NCI-H2227 (cell line): ENCODE data around the gene ZNFX1.

ENCODE experiments used
- DNase-seq: peaks from one replicate; lab custom pipeline; 2025; ENCODE audit not compliant: unreplicated experiment; lab: John Stamatoyannopoulos, UW

The ZNFX1 gene

DNA sequence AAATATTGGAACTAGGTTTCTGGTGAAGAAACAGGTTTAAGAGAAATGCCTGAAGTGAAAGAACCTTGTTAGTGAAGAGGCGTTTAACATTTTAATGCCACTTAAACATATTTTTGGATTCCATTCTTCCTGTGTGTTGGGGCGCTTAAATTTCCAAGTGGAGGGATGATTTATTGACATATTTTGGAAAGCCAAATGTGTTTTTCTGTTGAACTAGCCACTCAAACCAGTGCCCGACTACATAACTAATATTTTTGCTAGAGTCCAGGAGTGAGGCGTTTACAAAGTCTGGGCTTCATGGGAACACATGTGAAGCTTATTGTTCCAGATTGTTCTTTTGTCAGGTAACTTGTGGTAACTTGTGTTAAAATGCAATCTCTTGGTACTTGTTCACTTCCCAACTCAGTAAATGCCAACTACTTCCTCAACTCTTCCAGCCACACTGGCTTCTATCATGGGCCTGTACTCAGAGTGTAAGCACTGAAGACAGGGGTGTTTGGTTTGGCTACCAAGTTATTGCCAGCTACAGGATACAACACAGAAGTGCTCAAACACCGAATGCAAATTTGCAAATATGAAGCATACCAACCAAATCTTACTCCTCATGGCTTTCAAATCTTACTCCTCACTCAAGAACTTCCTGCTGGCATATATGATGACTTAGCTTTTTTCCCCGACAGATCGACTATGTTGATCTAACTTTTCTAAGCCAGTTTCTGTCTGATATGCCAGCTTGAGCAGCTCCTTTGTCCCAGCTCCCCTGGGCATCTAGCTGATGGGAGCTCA lies 2.0 kb upstream of the ZNFX1 start:
- DNase-seq = no peak

DNA sequence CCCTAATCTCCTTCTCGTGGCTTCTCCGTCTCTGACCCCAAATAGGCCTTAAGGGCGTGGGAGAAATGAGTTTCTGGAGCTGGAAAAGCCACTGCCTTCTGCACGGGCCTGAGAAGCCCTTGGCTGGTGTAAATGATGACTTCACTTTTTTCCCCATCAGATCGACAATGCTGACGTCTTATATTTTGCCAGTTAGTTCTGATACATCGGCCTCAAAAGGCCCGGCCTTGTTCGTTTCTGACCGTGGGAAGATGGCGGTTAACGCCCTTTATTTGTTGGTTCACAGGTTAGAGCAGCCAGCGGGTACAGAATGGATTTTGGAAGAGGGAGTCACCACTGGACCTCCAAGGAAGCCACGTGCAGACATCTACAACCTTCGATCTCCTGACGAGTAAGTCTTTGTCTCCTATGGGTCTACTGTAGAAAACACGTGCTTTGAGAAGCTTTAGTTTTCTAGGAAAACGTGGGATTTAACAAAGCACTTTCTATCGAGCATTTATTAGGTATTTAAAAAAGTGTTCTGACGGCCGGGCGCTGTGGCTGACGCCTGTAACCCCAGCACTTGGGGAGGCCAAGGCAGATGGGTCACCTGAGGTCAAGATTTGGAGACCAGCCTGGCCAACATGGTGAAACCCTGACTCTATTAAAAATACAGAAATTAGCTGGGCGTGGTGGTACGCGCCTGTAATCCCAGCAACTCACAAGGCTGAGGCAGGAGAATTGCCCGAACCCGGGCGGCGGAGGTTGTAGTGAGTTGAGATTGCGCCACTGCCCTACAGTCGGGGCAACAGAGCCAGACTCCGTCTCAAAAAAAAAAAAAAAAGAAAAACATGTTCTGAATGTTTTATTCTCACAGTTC lies 1.2 kb upstream of the ZNFX1 start:
- peak; percentile 62 for DNase-seq

DNA sequence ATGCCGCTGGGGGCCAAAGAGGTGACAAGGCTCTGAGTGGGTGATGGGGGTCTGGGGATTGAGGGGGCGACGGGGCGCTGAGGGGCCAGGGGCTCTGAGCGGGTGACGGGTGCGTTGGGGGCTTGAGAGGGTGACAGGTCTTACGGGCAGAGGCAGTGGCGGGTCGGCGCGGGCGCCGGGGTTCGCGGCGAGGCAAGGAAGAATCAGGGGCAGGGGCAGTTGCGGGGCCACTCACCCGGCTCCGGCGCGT lies 146 bp downstream of the ZNFX1 start:
- DNase-seq = no peak

DNA sequence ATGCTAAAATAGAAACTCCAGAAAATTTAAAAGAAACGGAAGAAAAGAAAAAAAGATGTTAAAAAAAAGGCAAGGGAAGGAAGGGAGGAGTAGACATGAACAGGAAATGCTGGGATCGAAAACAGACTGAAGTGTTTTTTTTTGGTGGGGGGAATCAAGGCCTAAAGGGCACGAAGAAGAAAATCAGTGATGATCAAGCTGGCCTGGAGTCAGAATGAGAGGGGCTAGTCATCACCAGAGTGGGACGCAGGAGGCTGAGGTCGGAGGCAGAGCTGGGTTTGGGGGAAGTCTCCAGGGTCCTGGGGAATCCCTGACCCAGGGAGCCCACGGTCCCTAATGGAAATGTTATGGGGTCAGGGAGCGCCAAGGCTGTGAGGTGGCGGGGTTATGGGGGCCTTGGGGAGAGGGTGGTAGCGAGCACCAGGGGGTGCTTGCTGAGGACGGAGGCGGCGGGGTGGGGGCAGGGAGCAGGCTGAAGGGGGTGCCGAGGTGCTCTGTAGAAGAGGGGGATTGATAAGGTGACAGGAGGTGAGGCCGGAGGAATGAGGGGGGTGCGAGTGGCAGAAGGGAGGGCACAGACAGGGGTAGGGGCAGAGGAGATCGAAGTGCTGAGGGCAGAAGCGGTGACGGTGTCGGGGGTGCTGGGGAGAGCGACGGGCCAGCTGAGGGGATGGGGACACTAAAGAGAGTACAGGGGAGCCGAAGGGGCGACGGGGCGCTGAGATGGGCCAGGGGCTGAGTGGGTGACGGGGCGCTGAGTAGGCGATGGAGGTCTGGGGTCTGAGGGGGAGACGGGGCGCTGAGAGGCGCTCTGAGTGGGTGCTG lies 684 bp downstream of the ZNFX1 start:
- no peak for DNase-seq

DNA sequence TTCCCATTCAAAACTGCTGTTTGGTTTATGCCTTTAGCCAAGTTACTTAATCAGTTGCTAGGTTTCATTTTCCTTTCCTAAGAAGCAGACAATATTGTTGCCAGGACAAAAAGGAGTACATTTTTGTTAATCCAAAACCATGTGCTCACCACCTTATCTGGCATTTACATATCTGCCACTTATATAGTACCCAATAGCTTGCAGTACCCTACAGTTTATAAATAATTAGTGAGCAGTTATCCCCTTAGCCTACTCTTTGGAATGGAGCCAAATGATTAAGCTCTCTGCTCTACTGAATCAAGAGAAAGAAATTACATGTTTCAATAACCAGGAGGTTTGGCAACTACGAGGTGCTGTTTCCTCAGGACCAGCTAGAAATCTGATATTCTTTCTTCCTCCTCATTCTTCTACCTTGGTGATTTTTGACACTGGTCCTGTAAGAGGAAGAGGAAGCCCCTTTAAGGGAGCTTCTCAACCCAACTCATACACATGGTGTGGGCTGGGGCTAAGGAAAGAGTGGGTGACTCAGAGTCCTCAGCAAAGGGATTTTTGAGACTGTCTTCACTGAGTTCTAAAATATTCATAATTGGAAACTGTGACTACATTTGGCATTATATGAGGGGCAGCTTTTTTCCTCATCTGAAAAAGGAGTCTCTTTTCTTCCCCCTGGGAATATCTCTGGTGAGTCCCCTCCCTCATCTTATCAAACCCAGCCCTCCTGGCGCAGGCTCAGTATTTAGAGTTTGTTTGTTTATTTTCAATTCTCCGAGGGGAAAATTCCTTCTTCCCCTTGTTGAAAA lies 1.5 kb downstream of the ZNFX1 start:
- peak; percentile 40 for DNase-seq

DNA sequence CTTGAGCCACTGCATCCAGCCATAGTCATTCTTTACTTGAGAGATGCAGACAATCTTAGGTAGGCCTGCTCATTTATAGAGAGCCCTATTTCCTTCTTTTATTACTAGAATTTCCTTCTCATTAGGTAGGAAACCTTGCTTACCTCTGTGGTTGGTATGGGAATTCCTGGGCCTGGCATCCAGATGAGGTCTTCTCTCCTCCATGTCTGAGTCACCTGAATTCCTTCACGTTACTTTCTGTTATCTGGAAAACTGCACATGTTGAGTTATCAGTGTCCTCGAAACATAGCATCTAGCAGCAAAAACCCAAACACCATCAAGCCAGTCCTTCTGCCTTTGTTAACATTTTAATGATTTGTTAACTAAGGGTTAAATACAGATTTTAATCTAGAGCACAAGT lies 2.2 kb downstream of the ZNFX1 start:
- no peak for DNase-seq

DNA sequence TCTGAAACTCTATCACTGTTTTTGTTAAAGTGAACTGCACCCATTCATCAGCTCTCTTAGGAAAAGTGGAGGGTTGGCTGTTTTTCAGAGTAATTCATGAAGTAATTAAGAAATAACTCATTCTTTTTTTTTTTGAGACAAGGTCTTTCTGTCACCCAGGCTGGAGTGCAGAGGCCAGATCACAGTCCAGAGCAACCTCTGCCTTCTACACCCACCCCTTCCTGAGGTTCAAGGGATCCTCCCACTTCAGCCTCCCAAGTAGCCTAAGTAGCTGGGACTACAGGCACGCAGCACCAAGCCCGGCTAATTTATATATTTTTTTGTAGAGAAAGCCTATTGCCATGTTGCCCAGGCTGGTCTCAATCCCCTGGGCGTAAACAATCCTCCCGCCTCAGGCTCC lies 2.6 kb downstream of the ZNFX1 start:
- DNase-seq = no peak

DNA sequence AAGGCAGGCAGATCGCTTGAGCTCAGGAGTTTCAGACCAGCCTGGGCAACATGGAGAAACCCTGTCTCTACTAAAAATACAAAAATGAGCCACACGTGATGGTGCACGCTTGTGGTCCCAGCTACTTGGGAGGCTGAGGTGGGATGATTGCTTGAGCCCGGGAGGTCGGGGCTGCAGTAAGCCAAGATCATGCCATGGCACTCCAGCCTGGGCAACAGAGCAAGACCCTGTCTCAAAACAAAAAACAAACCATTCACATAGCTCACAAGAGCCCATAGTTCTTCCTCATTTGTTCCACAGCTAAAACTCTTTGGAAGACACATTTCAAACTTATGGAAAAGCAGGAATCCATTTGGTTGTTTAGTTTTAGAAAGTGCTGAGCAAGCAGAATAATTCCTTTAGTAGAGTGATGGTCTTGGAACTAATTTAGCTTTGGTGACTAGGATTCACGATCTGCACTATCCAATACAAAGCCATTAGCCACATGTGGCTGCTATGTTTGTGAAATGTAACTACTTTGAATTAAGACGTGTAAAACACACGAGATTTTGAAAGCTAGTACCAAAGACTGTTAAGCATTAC lies 4.1 kb downstream of the ZNFX1 start:
- DNase-seq = no peak

DNA sequence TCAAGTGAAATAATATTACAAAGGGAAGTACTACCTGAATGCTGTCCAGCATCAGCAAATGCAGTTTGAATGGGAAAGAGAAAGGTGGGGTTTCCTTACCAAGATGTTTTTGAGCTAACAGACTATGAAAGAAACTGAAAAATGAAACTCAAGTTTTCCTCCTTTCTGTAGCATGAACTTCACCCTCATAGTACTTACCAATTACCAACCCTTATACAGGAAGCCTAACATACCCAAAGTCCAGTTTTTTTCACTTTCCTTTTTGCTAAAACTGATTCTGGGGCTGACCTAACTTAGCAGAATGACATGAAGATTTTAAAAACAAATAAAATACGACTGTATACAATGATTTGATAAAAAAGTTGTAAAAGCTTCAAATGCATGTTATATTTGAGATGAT lies 5.2 kb downstream of the ZNFX1 start:
- no peak for DNase-seq

DNA sequence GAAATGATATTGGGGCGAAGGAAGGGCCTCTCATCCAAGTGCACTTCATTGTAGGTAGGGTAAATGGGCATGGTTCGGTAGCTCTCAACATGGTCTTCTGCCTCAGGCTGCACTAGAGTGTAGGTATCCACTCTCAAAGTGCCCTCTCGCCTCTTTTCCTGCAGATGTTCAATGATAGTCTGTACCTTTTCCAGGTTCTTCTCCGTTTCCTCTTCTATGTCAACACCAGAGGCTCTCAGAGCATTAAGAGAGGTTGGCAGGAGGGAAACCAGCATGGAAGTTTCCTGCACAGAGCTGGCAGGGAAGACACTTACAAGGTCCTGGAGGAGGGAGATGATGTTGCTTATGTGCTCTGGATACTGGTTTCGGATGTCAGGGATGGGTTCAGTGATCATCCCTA lies 7.1 kb downstream of the ZNFX1 start:
- no peak for DNase-seq

DNA sequence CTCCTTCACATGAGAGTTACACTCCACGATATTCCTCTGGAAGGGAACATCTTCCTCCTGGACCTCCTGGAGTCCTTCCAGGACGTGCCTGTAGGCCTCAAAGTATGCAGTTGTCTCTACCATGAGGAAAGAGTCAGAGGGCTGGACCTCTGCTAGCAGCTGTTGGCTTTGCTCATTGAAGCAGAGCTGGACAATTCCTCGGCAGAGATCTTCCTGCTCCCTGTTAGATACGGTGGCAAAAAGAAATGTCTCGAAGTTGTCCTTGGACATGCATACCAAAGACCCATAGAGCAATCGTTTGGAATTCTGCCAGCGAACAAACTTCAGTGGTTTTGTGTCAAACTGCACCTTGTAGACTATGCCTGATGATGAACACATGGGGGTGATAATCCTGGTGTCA lies 7.7 kb downstream of the ZNFX1 start:
- DNase-seq = no peak

DNA sequence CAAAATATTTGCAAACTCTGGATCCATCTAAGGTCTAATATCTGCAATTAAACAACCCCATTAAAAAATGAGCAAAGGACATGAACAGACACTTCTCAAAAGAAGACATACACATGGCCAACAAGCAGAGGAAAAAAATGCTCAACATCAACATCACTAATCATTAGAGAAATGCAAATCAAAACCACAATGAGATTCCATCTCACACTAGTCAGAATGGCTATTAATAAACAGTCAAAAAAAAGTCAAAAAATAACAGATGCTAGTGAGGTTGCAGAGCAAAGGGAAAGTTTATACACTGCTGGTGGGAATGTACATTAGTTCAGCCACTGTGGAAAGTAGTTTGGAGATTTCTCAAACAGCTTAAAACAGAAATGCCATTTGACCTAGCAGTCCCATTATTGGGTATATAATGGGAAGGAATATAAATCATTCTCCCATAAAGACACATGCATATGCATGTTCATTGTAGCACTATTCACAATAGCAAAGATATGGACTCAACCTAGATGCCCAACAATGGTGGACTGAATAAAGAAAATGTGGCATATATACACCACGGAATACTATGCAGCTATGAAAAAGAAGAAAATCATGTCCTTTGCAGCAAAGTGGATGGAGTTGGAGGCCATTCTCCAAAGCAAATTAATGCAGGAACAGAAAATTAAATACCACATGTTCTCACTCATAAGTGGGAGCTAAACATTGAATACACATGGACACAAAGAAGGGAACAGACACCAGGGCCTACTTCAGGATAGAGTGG lies 9.1 kb downstream of the ZNFX1 start:
- DNase-seq = no peak

DNA sequence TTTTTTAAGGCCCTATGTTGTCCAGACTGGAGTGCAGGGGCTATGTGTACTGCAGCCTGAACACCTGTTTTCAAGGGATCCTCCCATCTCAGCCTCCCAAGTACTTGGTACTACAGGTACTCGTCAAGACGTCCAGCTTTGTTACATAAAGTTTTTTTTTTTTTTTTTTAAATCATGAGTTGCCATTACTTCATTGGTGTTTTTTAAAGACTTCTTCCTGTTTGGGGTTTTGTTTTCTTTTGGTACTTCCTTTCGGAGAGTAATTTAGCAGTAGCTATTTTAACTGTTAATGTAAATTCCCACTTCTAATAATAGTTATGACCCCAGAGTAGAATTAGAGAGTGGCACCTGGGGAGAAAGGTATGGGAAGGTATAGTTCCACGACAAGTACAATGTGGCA lies 10.5 kb downstream of the ZNFX1 start:
- DNase-seq = no peak

DNA sequence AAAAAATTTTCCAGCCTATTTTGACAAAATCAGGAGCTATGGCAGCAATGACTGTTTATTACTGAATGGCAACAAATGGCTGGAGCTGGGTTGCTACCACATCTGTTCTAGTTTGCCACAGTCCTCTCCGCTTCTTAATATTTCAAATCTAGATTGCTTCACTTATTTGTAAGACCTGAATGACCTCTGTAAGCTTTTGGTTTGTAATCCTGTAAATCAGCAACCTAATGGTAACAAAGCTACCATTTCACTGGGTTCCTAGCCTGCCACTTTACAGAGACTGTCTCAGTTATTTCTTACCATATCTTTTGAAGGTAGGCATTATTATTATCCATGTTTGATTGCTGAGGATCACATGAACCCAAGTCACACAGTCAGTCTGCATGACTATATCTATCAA lies 15.4 kb downstream of the ZNFX1 start:
- DNase-seq = no peak

DNA sequence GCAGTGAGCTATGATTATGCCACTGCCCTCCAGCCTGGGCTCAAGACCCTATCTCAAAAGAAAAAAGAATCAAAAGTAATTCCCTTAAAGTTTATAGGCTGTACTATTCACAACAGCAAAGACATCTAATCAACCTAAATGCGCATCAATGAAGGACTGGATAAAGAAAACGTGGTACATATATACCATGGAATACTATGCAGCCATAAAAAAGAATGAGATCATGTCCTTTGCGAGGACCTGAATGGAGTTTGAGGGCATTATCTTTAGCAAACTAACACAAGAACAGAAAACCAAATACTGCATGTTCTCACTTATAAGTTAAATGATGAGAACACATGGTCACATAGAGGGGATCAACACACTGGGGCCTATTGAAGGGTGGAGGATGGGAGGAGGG lies 16.7 kb downstream of the ZNFX1 start:
- DNase-seq = no peak

DNA sequence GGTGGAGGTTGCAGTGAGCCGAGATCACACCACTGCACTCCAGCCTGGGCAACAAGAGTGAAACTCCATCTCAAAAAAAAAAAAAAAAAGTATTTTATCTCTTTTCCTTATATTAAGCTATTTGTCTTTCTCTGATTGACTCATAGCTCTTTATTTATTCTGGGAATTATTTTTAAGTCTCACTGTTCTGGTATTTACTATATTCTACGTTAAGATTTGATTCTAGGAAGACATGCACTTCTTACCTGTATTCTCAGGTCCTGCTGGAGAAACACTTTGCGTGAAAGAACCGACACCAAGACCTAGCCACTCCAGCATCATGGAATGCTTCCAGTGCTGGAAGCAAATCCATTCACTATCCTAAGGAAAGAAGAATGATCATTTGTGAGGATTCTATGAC lies 17.6 kb downstream of the ZNFX1 start:
- DNase-seq = no peak

DNA sequence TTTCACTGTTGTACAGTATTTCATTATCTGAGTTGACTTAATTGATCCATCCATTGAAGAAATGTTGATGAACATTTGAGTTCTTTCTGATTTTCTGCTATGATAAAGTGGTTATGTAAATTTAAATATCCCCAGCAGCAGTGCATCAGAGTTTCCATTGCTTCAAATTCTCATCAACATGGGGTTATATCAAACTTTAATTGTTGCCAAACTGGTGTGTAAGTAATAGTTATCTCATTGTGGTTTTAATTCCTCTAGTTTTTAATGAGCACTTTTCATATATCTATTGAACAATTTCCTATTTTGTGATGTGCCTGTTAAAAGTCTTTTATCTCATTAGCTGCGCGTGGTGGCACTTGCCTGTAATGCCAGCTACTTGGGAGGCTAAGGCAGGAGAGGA lies 18.1 kb downstream of the ZNFX1 start:
- DNase-seq = no peak

DNA sequence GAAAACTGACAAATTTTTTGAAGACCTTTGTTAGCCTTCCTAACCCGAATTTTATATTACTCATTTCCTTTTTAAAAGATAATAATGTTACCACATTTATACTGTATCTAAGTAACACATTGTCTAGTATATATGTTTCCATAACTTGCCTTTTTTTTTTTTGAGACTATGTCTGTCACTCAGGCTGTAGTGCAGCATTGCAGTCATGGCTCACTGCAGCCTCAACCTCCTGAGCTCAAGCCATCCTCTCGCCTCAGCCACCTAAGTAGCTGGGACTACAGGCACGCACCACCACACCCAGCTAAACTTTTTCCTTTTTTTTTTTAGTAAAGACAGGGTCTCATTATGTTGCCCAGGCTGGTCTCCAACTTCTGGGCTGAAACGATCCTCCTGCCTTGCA lies 18.6 kb downstream of the ZNFX1 start:
- no peak for DNase-seq

DNA sequence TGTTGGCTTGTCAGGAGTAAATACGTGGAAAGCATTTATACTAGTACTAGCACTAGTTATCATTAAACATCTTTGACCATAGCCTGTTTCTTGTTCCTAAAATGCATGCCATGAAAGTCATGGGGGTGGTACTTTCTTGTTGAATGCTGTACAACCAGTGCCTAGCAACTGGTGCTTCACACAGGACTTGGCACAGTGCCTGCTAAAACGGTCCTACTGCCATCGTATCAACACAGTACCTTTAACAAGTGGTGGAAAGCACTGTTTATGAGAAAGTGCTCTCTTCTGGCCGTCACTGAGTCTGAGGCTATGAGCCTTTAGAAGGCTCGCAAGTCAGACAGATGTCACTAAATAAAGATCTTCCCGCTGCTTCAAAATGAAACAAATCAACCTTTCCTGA lies 21.6 kb downstream of the ZNFX1 start:
- DNase-seq = no peak
